Panc1 (cell line): ENCODE data around the gene PKMYT1. TPM values are rescaled to one million over a fixed set of nuclear protein-coding genes. Genes with fewer than 3 reads are reported as not detected.

Experiments
- ATAC-seq: fragments of 200-7000 bp; cut with Tn5 transposase; 2 replicates; pipeline ENCODE4 v1.9.1; 2020; ENCODE audit warnings: mild to moderate bottlenecking, moderate library complexity
- BruUV-seq: library from RNA; stranded (reverse); fragments of 400-500 nt; replicated peaks from 2 replicates; lab custom pipeline; 2021; lab: Mats Ljungman, UMichigan
- CTCF ChIA-PET: fragments of 300-600 bp; sonication (Branson Sonifier 250); formaldehyde crosslinking; loops from one replicate; lab custom pipeline; 2022; ENCODE audit warnings: antibody characterized with exemption; lab: Charles Lee
- POLR2A ChIA-PET: fragments of 300-600 bp; sonication (Branson Sonifier 250); formaldehyde crosslinking; loops from one replicate; lab custom pipeline; 2022; ENCODE audit warnings: antibody characterized with exemption; lab: Charles Lee
- DNase-seq: peaks from one replicate; pipeline ENCODE4 v3.0.0-alpha.2; 2010; ENCODE audit warnings: low read depth, low spot score
- H3K27ac ChIP-seq: 2 replicates; pipeline ENCODE4 v1.5.1; 2011; ENCODE audit warnings: mild to moderate bottlenecking, low read length, inconsistent platforms
- H3K27me3 ChIP-seq: fragments of 200-500 bp; sonication (Bioruptor generic); 2 replicates; pipeline ENCODE4 v1.6.0; 2014; ENCODE audit warnings: low read length, inconsistent platforms; ENCODE audit not compliant: control insufficient read depth, insufficient read depth
- H3K36me3 ChIP-seq: fragments of 200-500 bp; sonication (Bioruptor generic); 2 replicates; pipeline ENCODE4 v1.5.1; 2014; ENCODE audit warnings: inconsistent platforms, mild to moderate bottlenecking, low read length, moderate library complexity; ENCODE audit not compliant: control insufficient read depth, insufficient read depth
- H3K4me1 ChIP-seq: 2 replicates; pipeline ENCODE4 v1.5.1; 2011; ENCODE audit warnings: inconsistent platforms, mild to moderate bottlenecking, low read length, moderate library complexity; ENCODE audit not compliant: control insufficient read depth, insufficient read depth
- H3K4me3 ChIP-seq, 2 experiments: 2 replicates each; pipeline ENCODE4 v1.5.1; 2011 to 2012; ENCODE audit warnings: low read depth in 2 of 2, low read length in 2 of 2, mild to moderate bottlenecking in 2 of 2, inconsistent platforms in 1 of 2, moderate library complexity in 1 of 2
- H3K9me3 ChIP-seq: fragments of 200-500 bp; sonication (Bioruptor generic); 2 replicates; pipeline ENCODE4 v1.5.1; 2014; ENCODE audit warnings: low read depth, mild to moderate bottlenecking, inconsistent platforms, low read length, moderate library complexity; ENCODE audit not compliant: control insufficient read depth, insufficient read depth
- POLR2AphosphoS5 ChIP-seq: IDR thresholded peaks from 2 replicates; pipeline ENCODE4 v1.6.1; 2012; ENCODE audit warnings: mild to moderate bottlenecking, low read depth, low read length, moderate library complexity
- SIN3A ChIP-seq: IDR thresholded peaks from 2 replicates; pipeline ENCODE4 v1.6.1; 2012; ENCODE audit warnings: low read depth, mild to moderate bottlenecking, low read length, moderate library complexity, borderline replicate concordance; ENCODE audit not compliant: insufficient read depth
- TCF7L2 ChIP-seq: IDR thresholded peaks from 2 replicates; pipeline ENCODE4 v1.6.1; 2011; ENCODE audit warnings: mild to moderate bottlenecking, low read depth, low read length, inconsistent platforms
- in situ Hi-C: cut with HindIII; loops from 2 replicates; pipeline ENCODE4 v1.10.0; 2016; ENCODE audit warnings: low sequenced_read_pairs, low pct_unique_long_range_greater_than_20kb
- intact Hi-C: fragments of 100-400 bp; cut with micrococcal nuclease; formaldehyde crosslinking; loops from one replicate; pipeline ENCODE4 v1.10.0; 2022; ENCODE audit not compliant: unreplicated experiment
- total RNA-seq: library from RNA; stranded (reverse); gene quantifications from one replicate; pipeline ENCODE4 v1.2.1, GENCODE V29; 2021; ENCODE audit not compliant: unreplicated experiment
- TF ChIP-seq, protein P1 (sequence below): fragments of 450-650 bp; IDR thresholded peaks from 2 replicates; pipeline ENCODE4 v1.5.1; 2017; ENCODE audit warnings: mild to moderate bottlenecking
- TF ChIP-seq, protein P2 (sequence below), 2 experiments: IDR thresholded peaks; 2 replicates each; pipeline ENCODE4 v1.6.1; 2011 to 2012; ENCODE audit warnings: low read depth in 2 of 2, control low read depth in 1 of 2, low read length in 1 of 2, mild to moderate bottlenecking in 1 of 2, moderate library complexity in 1 of 2; ENCODE audit not compliant: insufficient read depth in 1 of 2

PKMYT1 gene
- total RNA-seq, 1 experiment from 2014 or later = 105 TPM

DNA sequence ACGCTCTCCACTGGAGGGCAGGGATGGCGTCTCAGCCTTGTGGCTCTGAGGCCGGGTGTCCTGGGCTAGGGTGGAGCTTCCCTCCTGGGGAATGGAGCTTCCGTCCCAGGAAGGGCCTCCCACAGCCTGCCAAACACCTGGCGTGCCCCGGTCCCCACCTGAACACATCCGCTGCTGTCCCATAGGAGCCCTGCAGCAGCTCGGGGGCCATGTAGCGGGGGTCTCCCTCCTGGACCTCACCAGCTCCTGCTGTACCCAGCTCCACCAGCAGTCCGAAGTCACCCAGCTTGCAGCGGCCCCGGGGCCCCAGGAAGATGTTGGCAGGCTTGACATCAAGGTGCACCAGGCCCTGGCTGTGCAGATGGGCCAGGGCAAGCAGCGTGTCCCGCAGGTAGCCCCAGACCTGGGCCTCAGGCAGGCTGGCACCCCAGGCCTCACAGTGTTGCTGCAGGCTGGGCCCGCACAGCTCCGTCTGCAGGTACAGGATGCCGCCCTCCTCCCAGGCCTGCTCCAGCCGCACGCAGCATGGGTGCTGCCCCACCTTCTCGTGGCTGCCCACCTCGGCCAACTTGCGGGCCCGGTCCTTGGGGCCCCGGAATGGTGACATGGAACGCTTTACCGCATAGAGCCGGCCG, 5.0 kb downstream of the PKMYT1 start:
- Histone ChIP-seq H3K27me3 (no peaks in the 10 kb centered on the region), H3K4me1 (peaks cover 58% of the 10 kb centered on the region), H3K27ac (no peak overlapping the region), H3K9me3 (no peaks in the 10 kb centered on the region), H3K36me3 (peaks cover 2% of the 10 kb centered on the region; the same call in 1 of the 2 replicates), H3K4me3 (no peak overlapping the region)
- ChIA-PET POLR2A (interaction anchor here (0.6 kb wide), 1 partner anchor 725 kb away, joined by 15 read pairs; no protein-coding TSS in a partner anchor), CTCF (interaction anchor here (0.6 kb wide), 1 partner anchor 301 kb away, joined by 3 read pairs; no protein-coding TSS in a partner anchor)
- in situ Hi-C loops (no loop called here), intact Hi-C loops (no loop called here)
- no peak for ATAC-seq
- DNase-seq = no peak
- no TSS peak for BruUV-seq
- TF ChIP-seq, protein P1, sequence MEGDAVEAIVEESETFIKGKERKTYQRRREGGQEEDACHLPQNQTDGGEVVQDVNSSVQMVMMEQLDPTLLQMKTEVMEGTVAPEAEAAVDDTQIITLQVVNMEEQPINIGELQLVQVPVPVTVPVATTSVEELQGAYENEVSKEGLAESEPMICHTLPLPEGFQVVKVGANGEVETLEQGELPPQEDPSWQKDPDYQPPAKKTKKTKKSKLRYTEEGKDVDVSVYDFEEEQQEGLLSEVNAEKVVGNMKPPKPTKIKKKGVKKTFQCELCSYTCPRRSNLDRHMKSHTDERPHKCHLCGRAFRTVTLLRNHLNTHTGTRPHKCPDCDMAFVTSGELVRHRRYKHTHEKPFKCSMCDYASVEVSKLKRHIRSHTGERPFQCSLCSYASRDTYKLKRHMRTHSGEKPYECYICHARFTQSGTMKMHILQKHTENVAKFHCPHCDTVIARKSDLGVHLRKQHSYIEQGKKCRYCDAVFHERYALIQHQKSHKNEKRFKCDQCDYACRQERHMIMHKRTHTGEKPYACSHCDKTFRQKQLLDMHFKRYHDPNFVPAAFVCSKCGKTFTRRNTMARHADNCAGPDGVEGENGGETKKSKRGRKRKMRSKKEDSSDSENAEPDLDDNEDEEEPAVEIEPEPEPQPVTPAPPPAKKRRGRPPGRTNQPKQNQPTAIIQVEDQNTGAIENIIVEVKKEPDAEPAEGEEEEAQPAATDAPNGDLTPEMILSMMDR = no peak
- TF ChIP-seq TCF7L2 (no peak), POLR2AphosphoS5 (no peak), SIN3A (no peak)
- TF ChIP-seq, protein P2, sequence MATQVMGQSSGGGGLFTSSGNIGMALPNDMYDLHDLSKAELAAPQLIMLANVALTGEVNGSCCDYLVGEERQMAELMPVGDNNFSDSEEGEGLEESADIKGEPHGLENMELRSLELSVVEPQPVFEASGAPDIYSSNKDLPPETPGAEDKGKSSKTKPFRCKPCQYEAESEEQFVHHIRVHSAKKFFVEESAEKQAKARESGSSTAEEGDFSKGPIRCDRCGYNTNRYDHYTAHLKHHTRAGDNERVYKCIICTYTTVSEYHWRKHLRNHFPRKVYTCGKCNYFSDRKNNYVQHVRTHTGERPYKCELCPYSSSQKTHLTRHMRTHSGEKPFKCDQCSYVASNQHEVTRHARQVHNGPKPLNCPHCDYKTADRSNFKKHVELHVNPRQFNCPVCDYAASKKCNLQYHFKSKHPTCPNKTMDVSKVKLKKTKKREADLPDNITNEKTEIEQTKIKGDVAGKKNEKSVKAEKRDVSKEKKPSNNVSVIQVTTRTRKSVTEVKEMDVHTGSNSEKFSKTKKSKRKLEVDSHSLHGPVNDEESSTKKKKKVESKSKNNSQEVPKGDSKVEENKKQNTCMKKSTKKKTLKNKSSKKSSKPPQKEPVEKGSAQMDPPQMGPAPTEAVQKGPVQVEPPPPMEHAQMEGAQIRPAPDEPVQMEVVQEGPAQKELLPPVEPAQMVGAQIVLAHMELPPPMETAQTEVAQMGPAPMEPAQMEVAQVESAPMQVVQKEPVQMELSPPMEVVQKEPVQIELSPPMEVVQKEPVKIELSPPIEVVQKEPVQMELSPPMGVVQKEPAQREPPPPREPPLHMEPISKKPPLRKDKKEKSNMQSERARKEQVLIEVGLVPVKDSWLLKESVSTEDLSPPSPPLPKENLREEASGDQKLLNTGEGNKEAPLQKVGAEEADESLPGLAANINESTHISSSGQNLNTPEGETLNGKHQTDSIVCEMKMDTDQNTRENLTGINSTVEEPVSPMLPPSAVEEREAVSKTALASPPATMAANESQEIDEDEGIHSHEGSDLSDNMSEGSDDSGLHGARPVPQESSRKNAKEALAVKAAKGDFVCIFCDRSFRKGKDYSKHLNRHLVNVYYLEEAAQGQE (IDR thresholded peaks at IDR 0.05; ENCODE audit: insufficient read depth in 1 of 2, low read depth in 2 of 2, low read length in 1 of 2) = no peak

DNA sequence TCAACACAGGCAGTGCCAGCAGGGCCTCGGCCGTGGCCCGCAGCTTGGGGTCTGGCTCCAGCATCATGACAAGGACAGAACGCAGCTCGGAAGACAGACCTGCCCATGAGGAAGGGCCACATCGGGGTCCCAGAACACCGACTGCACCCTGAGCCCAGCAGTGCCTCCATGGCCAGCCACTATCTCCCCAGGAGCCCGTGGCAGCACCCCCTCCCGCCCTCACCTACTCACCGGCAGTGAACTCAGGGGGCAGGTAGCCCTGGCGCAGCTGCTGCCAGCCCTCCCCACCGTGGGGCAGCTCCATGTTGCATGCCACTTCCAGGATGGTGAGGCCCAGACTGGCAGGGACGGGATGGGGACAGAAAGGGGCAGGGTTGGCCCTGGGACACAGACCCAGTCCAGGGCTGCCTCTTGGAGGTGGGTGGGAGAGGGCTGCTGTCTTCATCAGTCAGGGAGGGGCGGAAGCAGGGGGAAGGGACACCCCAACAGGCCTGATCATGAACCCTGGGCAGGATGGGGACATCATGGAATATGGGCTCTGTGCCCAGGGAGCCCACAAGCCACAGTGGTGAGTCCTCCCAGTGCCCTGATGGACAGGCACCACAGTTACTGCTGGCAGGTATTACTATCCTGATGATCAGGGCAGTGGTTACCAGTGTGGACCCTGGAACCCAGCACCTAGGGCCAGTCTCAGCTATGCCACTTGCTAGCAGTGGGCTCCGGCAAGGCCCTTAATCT, 5.8 kb downstream of the PKMYT1 start:
- TF ChIP-seq, protein P2 (IDR thresholded peaks at IDR 0.05; ENCODE audit: insufficient read depth in 1 of 2, low read depth in 2 of 2, low read length in 1 of 2) = no peak
- 0 out of 2 replicates have a peak, but pooled peaks have one; percentile 27 for TF ChIP-seq POLR2AphosphoS5
- TF ChIP-seq SIN3A = no peak
- TF ChIP-seq, protein P1 = no peak
- TF ChIP-seq TCF7L2 = no peak
- POLR2A ChIA-PET = interaction anchor here (0.5 to 0.6 kb wide), 2 partner anchors 203 to 724 kb away, joined by 6 to 15 read pairs; no protein-coding TSS in a partner anchor
- intact Hi-C loops = no loop called here
- H3K4me1 ChIP-seq = peaks cover 59% of the 10 kb centered on the region
- H3K36me3 ChIP-seq = no peaks in the 10 kb centered on the region
- CTCF ChIA-PET = no interaction called here
- no peak for DNase-seq
- H3K27ac ChIP-seq = peak overlapping the region; percentile 23; the same call in 1 of the 2 replicates
- no peak overlapping the region for H3K4me3 ChIP-seq
- no peaks in the 10 kb centered on the region for H3K27me3 ChIP-seq
- ATAC-seq = no peak
- in situ Hi-C loops = no loop called here
- no peaks in the 10 kb centered on the region for H3K9me3 ChIP-seq
- no TSS peak for BruUV-seq
